GM21576 (cell line): ENCODE results near the gene C19orf38.
A peak's percentile ranks its signal among the peaks of the same experiment; 100 is the strongest.
"Not testable (repeated sequence)": the region's sequence is repeated elsewhere in the genome, so short reads cannot be mapped to it uniquely, and the experiment has no call there.

Experiments used
- ATAC-seq: cut with Tn5 transposase; IDR thresholded peaks from one replicate; pipeline ENCODE4 v1.9.1; 2021; ENCODE audit warnings: mild to moderate bottlenecking, moderate library complexity; ENCODE audit not compliant: unreplicated experiment

C19orf38 gene

GRCh38 chr19:10820173-10820572 is 28.0 kb upstream of the C19orf38 start:
- no peak for ATAC-seq

GRCh38 chr19:10823690-10824089 is 24.5 kb upstream of the C19orf38 start:
- no peak for ATAC-seq

- ATAC-seq: no peak
These were observed 22.0 kb upstream of the C19orf38 start for GRCh38 chr19:10826231-10826630.

- ATAC-seq: no peak
These were observed 21.4 kb upstream of the C19orf38 start for GRCh38 chr19:10826846-10827245.

GRCh38 chr19:10828981-10829821 is 19.0 kb upstream of the C19orf38 start:
- ATAC-seq: no peak

- no peak for ATAC-seq
These were observed 18.2 kb upstream of the C19orf38 start for GRCh38 chr19:10829967-10830366.

- no peak for ATAC-seq
These were observed 17.8 kb upstream of the C19orf38 start for GRCh38 chr19:10830370-10830769.

- no peak for ATAC-seq
These were observed 17.1 kb upstream of the C19orf38 start for GRCh38 chr19:10830931-10831779.

GRCh38 chr19:10831987-10832938 is 16.0 kb upstream of the C19orf38 start:
- no peak for ATAC-seq

GRCh38 chr19:10832939-10833296 is 15.3 kb upstream of the C19orf38 start:
- ATAC-seq: no peak

- no peak for ATAC-seq
These were observed 13.0 kb upstream of the C19orf38 start for GRCh38 chr19:10835089-10835753.

GRCh38 chr19:10835754-10836478 is 12.3 kb upstream of the C19orf38 start, which contains the start of gene TMED1:
TMED1 (minus strand) TSS chr19:10836212; CDS start chr19:10836191, 21 bp downstream.
- peak; percentile 74 for ATAC-seq

- ATAC-seq: no peak
These were observed 11.5 kb upstream of the C19orf38 start for GRCh38 chr19:10836479-10837330.

GRCh38 chr19:10837649-10838048 is 10.6 kb upstream of the C19orf38 start:
- not testable (repeated sequence) for ATAC-seq

- no peak for ATAC-seq
These were observed 9.8 kb upstream of the C19orf38 start for GRCh38 chr19:10838377-10838776.

GRCh38 chr19:10839114-10840050 is 8.8 kb upstream of the C19orf38 start:
- no peak for ATAC-seq

GRCh38 chr19:10842788-10843187 is 5.4 kb upstream of the C19orf38 start:
- ATAC-seq: no peak
